Measurements from ENCODE around the gene SERINC5.
A peak's percentile ranks its signal among the peaks of the same experiment; 100 is the strongest.

The SERINC5 gene

DNA sequence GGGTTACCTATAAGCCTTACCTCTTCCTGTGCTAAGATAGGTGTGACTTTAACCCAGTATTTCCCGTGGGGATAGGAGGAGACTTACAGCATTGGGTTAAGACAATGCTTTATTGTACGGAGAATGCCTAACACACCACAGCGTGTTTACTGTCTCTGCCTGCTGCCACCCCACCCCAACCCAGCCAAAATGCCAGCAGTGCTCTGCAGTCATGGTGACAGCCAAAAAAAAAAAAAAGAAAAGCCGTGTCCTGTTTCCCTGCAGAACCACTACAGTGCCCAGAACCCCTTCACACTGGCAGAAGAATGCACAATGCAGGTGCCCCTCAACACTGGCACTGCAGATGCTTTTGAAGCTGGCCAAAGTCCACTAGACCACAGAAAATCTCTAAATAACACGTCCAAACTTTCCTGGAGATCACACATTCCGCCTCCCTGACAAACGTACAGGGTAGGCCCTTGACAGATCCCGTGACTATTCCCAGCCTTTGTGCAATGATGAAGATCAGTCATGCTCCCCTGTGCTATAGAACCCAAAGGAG, 102.2 kb downstream of the SERINC5 start:
- H3K27ac ChIP-seq (ENCODE audit: low read depth, low read length, severe bottlenecking) = no peak overlapping the region
- H3K9me3 ChIP-seq (ENCODE audit: control insufficient read depth, low read length) = no peaks in the 10 kb centered on the region
- H3K4me3 ChIP-seq (ENCODE audit: extremely low read depth, insufficient read depth, low read length, poor library complexity, severe bottlenecking) = no peak overlapping the region
- H3K4me1 ChIP-seq (ENCODE audit: control insufficient read depth, insufficient read depth, low read length, poor library complexity, severe bottlenecking) = peaks cover 5% of the 10 kb centered on the region
- WGBS, 2 experiments (ENCODE audit: insufficient coverage in 2 of 2) = 76 to 77% methylated on average over 2 to 5 of the region's 8 CpGs
- peaks cover 33% of the 10 kb centered on the region for H3K36me3 ChIP-seq (ENCODE audit: control insufficient read depth, insufficient read depth, low read length)

DNA sequence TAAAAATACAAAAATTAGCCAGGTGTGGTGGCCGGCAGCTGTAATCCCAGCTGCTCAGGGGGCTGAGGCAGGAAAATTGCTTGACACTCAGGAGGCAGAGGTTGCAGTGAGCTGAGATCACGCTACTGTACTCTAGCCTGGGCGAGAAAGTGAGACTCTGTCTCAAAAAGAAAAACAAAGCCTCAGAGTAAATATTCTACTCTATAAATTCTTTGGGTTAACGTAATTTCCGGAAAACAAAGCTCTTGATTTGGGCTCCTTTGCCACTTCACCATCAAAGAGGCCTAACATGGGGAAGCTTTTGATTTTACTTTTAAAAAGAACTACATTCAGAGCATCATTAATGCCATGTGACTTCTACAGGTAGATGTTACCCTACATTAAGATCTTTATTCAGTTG, 103.1 kb downstream of the SERINC5 start:
- Histone ChIP-seq H3K27ac (ENCODE audit: low read depth, low read length, severe bottlenecking) (no peak overlapping the region), H3K4me3 (ENCODE audit: extremely low read depth, insufficient read depth, low read length, poor library complexity, severe bottlenecking) (no peak overlapping the region), H3K36me3 (ENCODE audit: control insufficient read depth, insufficient read depth, low read length) (peaks cover 33% of the 10 kb centered on the region), H3K4me1 (ENCODE audit: control insufficient read depth, insufficient read depth, low read length, poor library complexity, severe bottlenecking) (peaks cover 5% of the 10 kb centered on the region), H3K9me3 (ENCODE audit: control insufficient read depth, low read length) (no peaks in the 10 kb centered on the region)
- WGBS, 2 experiments (ENCODE audit: insufficient coverage in 2 of 2) = 79 to 81% methylated on average over 3 to 5 of the region's 5 CpGs

DNA sequence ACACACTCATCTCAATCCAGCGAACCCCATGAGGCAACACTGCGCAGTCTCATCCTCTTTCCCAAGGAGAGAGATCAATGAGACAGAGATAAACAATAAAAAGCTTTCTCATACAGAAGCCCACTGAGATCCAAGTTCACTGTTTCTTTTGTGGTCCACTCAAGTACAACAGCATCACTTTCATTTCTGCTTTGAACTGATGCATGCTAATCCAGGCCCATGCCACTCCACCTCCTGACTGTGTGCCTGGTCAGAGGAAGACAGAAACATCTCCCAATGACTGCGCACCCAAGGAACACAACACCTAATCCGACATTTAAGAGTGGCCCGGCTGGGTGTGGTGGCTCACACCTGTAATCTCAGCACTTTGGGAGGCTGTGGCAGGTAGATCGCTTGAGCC, 104.0 kb downstream of the SERINC5 start:
- Histone ChIP-seq H3K4me1 (ENCODE audit: control insufficient read depth, insufficient read depth, low read length, poor library complexity, severe bottlenecking) (peaks cover 5% of the 10 kb centered on the region), H3K4me3 (ENCODE audit: extremely low read depth, insufficient read depth, low read length, poor library complexity, severe bottlenecking) (no peak overlapping the region), H3K27ac (ENCODE audit: low read depth, low read length, severe bottlenecking) (no peak overlapping the region), H3K9me3 (ENCODE audit: control insufficient read depth, low read length) (no peaks in the 10 kb centered on the region), H3K36me3 (ENCODE audit: control insufficient read depth, insufficient read depth, low read length) (peaks cover 33% of the 10 kb centered on the region)
- WGBS, 2 experiments (ENCODE audit: insufficient coverage in 2 of 2) = 88 to 96% methylated on average over 6 of the region's 6 CpGs

DNA sequence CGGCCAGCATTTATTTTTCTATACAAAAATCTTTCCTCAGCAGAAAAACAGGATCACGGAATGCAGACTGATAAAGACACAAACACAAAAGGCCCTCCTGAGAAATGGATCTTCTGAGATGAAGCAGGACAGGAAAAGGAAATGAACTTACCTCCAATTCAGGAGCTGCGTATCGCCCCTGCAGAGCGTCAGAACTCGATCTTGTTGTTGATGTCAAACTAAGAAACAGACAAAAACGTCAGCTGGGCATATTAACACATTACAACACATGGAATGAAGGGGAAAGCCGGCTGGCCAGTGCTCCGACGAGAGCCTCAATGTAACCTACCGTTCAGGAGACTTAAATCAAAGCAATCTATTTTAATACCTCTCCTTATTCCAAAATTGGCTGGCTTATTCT, 105.1 kb downstream of the SERINC5 start:
- WGBS, 2 experiments (ENCODE audit: insufficient coverage in 2 of 2) = 83 to 87% methylated on average over 4 to 6 of the region's 11 CpGs
- Histone ChIP-seq H3K9me3 (ENCODE audit: control insufficient read depth, low read length) (no peaks in the 10 kb centered on the region), H3K27ac (ENCODE audit: low read depth, low read length, severe bottlenecking) (no peak overlapping the region), H3K4me3 (ENCODE audit: extremely low read depth, insufficient read depth, low read length, poor library complexity, severe bottlenecking) (no peak overlapping the region), H3K4me1 (ENCODE audit: control insufficient read depth, insufficient read depth, low read length, poor library complexity, severe bottlenecking) (no peaks in the 10 kb centered on the region), H3K36me3 (ENCODE audit: control insufficient read depth, insufficient read depth, low read length) (peaks cover 40% of the 10 kb centered on the region)

DNA sequence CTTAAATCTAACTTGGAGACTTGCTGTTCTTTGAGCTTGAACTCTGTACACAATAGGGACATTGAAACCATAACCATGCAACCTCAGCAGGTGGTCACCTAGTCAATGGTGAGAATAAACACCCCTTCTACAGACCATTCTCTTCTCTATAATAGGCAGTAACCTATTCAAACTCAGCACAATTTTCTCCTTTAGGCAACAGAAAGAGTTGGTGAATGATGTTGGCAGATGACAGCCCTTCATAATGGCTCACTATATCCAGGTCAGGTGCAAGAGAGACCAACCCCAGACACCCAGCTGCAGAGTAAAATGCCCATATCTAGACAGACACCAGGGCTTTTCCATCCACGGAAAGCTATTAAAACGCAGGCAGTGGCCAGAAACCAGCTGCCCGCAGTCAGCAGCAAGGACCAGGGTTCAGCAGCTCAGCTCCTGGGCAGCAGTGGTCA, 106.7 kb downstream of the SERINC5 start:
- Histone ChIP-seq H3K4me1 (ENCODE audit: control insufficient read depth, insufficient read depth, low read length, poor library complexity, severe bottlenecking) (no peaks in the 10 kb centered on the region), H3K27ac (ENCODE audit: low read depth, low read length, severe bottlenecking) (no peak overlapping the region), H3K9me3 (ENCODE audit: control insufficient read depth, low read length) (no peaks in the 10 kb centered on the region), H3K4me3 (ENCODE audit: extremely low read depth, insufficient read depth, low read length, poor library complexity, severe bottlenecking) (no peak overlapping the region), H3K36me3 (ENCODE audit: control insufficient read depth, insufficient read depth, low read length) (peaks cover 44% of the 10 kb centered on the region)
- 87 to 97% methylated on average over 3 of the region's 3 CpGs for WGBS, 2 experiments (ENCODE audit: insufficient coverage in 2 of 2)

DNA sequence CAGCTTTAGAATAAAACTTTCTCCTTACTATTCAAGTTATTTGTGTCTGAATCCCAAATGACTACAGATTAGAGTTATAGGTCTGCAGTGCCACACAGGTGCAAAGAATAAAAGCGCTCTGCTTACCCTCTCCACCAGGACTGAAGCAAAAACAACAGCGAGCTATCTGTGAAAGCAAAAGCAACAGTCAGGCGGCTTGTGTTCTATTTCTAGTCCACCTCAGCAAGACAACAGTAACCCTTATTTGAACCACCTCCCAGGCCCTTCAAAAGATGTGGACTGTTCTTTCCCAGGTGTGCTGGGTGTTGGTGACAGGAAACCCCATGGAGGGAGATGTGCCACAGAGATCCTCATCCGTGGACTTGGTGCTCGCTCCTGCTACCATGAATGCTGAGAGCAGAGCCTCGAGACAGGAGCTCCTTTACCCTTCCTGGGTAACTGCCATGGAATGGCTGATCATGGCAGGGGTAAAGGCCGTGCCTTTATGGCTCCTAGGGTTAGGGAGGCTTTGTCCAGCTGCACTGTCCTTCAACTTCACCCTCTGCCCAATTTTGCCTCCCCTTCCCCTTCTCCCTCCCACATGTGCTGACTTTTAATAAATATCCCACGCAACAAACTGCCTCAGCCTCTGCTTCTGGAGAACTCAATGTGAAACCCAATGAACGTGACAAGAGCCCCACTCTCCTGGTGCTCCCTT, 108.6 kb downstream of the SERINC5 start:
- no peak overlapping the region for H3K27ac ChIP-seq (ENCODE audit: low read depth, low read length, severe bottlenecking)
- H3K9me3 ChIP-seq (ENCODE audit: control insufficient read depth, low read length) = no peaks in the 10 kb centered on the region
- no peak overlapping the region for H3K4me3 ChIP-seq (ENCODE audit: extremely low read depth, insufficient read depth, low read length, poor library complexity, severe bottlenecking)
- H3K36me3 ChIP-seq (ENCODE audit: control insufficient read depth, insufficient read depth, low read length) = peaks cover 49% of the 10 kb centered on the region
- H3K4me1 ChIP-seq (ENCODE audit: control insufficient read depth, insufficient read depth, low read length, poor library complexity, severe bottlenecking) = peaks cover 3% of the 10 kb centered on the region
- 91 to 93% methylated on average over 5 to 7 of the region's 9 CpGs for WGBS, 2 experiments (ENCODE audit: insufficient coverage in 2 of 2)

DNA sequence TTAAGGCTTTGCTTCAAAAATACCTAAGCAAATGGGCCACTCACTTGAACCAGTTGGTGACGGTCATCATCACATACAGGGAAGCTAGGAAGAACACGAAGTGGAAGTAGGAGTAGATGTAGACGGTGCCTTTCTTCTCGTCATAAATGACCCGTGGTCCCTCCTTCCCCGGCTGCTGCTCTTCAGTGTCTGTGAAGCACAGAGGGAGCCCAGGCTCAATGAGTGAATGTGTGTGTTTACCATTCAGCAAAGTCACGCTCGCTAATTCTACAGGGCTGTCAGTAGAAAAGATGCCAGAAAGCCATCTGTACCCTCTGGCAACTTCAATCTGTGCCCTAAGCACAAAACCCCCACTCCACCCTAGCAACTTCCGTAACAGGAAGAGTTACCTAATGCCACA, 109.8 kb downstream of the SERINC5 start:
- Histone ChIP-seq H3K27ac (ENCODE audit: low read depth, low read length, severe bottlenecking) (no peak overlapping the region), H3K4me1 (ENCODE audit: control insufficient read depth, insufficient read depth, low read length, poor library complexity, severe bottlenecking) (peaks cover 12% of the 10 kb centered on the region), H3K36me3 (ENCODE audit: control insufficient read depth, insufficient read depth, low read length) (peaks cover 40% of the 10 kb centered on the region), H3K9me3 (ENCODE audit: control insufficient read depth, low read length) (no peaks in the 10 kb centered on the region), H3K4me3 (ENCODE audit: extremely low read depth, insufficient read depth, low read length, poor library complexity, severe bottlenecking) (no peak overlapping the region)
- WGBS, 2 experiments (ENCODE audit: insufficient coverage in 2 of 2) = 82 to 92% methylated on average over 6 to 8 of the region's 9 CpGs

DNA sequence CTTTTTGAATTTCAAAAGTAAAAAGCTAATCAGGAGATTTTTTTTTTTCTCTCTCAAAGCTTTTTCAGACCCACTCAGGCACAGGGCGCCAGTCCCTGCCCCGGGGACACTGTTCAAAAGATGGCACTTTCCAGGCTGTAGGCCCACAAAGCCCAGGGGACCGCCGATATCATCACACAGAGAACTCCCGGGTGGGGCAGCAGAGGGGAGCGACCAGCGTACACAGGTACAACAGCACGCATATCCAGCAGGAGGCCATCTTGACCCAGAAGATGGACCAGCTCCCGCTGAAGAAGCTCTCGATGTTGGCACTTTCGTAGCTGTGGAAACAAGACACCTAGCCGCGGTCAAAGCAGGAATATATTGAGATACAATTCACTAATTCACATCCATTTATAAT, 112.4 kb downstream of the SERINC5 start:
- Histone ChIP-seq H3K9me3 (ENCODE audit: control insufficient read depth, low read length) (no peaks in the 10 kb centered on the region), H3K27ac (ENCODE audit: low read depth, low read length, severe bottlenecking) (no peak overlapping the region), H3K36me3 (ENCODE audit: control insufficient read depth, insufficient read depth, low read length) (peaks cover 30% of the 10 kb centered on the region), H3K4me1 (ENCODE audit: control insufficient read depth, insufficient read depth, low read length, poor library complexity, severe bottlenecking) (peaks cover 25% of the 10 kb centered on the region), H3K4me3 (ENCODE audit: extremely low read depth, insufficient read depth, low read length, poor library complexity, severe bottlenecking) (no peak overlapping the region)
- WGBS, 2 experiments (ENCODE audit: insufficient coverage in 2 of 2) = 89 to 90% methylated on average over 11 to 13 of the region's 13 CpGs

DNA sequence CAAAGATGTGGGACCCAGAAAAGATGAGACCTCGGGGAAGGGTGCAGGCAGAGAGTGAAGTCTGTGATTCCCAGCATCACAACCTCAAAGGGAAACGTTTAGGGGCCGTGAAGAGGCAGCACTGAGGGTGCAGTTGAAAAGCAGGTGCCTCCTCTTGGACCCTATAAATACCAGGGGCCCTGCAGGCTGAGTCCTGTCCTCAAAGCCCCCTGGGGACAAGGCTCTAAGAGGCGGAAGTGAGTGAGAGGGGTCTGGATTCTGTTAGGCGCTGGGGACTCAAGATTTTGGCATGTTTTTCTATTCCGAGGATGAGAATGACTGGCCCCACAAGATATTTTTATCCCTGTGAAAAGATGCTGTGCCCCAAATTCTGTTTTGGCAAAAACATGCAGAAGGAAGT, 112.9 kb downstream of the SERINC5 start:
- no peaks in the 10 kb centered on the region for H3K9me3 ChIP-seq (ENCODE audit: control insufficient read depth, low read length)
- H3K4me3 ChIP-seq (ENCODE audit: extremely low read depth, insufficient read depth, low read length, poor library complexity, severe bottlenecking) = no peak overlapping the region
- no peak overlapping the region for H3K27ac ChIP-seq (ENCODE audit: low read depth, low read length, severe bottlenecking)
- H3K36me3 ChIP-seq (ENCODE audit: control insufficient read depth, insufficient read depth, low read length) = peaks cover 30% of the 10 kb centered on the region
- peaks cover 25% of the 10 kb centered on the region for H3K4me1 ChIP-seq (ENCODE audit: control insufficient read depth, insufficient read depth, low read length, poor library complexity, severe bottlenecking)
- 78 to 87% methylated on average over 5 of the region's 6 CpGs for WGBS, 2 experiments (ENCODE audit: insufficient coverage in 2 of 2)

DNA sequence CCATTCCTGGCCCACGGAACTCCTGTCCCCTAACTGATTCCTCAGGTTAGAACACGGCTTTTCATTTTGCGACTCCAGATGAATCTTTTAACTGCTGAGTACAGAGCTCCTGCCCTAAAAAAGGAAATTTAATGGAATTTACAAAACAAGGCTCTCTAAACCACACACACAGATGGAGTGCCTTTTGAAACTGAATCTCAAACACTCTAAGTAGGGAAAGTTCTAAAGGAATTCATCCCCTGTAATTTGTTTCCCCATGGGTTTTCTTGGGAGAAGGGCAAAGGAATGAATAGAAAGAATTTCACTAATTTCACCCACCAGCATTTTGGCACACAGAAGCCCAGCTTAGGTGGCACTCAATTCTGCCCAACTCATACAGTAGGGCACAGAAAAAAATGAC, 114.2 kb downstream of the SERINC5 start:
- WGBS, 2 experiments (ENCODE audit: insufficient coverage in 2 of 2) = 32 to 42% methylated on average over 3 of the region's 3 CpGs
- Histone ChIP-seq H3K4me1 (ENCODE audit: control insufficient read depth, insufficient read depth, low read length, poor library complexity, severe bottlenecking) (peaks cover 25% of the 10 kb centered on the region), H3K4me3 (ENCODE audit: extremely low read depth, insufficient read depth, low read length, poor library complexity, severe bottlenecking) (no peak overlapping the region), H3K9me3 (ENCODE audit: control insufficient read depth, low read length) (no peaks in the 10 kb centered on the region), H3K36me3 (ENCODE audit: control insufficient read depth, insufficient read depth, low read length) (peaks cover 28% of the 10 kb centered on the region), H3K27ac (ENCODE audit: low read depth, low read length, severe bottlenecking) (peak overlapping the region; percentile 84)

DNA sequence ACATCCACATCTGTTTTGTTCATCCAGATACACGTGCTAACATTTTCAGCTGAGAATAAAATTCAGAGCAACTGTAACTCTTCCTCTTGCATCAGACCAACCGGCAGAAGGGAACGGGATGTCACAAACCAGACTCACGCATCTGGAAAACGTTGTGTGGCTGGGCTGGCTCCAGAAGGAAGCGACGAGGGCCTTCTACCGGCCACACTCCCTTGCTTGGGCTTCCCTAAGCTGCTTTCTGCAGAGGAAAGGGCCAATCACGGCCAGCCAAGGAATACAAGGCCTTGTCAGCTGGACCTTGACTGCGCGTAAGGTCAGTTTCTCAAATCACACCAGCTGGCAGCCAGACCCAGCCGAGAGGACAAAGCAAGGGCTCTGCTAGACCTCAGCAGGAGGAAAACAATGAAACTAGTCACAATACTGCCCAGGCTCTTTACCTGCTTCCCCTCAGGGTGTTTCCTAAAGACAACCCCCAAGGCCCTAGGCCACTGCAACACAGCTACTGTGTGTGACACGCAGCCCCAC, 114.6 kb downstream of the SERINC5 start:
- 34 to 38% methylated on average over 10 to 13 of the region's 13 CpGs for WGBS, 2 experiments (ENCODE audit: insufficient coverage in 2 of 2)
- peak overlapping the region; percentile 84 for H3K27ac ChIP-seq (ENCODE audit: low read depth, low read length, severe bottlenecking)
- H3K4me3 ChIP-seq (ENCODE audit: extremely low read depth, insufficient read depth, low read length, poor library complexity, severe bottlenecking) = no peak overlapping the region
- no peaks in the 10 kb centered on the region for H3K9me3 ChIP-seq (ENCODE audit: control insufficient read depth, low read length)
- peaks cover 27% of the 10 kb centered on the region for H3K36me3 ChIP-seq (ENCODE audit: control insufficient read depth, insufficient read depth, low read length)
- H3K4me1 ChIP-seq (ENCODE audit: control insufficient read depth, insufficient read depth, low read length, poor library complexity, severe bottlenecking) = peaks cover 25% of the 10 kb centered on the region

Data from mesodermal cell (in vitro differentiated cells).